Measurements from ENCODE around the gene HIVEP3. TPM values are rescaled to one million over a fixed set of nuclear protein-coding genes. Genes with fewer than 3 reads are reported as not detected.

HIVEP3 gene
- total RNA-seq, 2 experiments from 2014 or later, result 25.3 to 26.2 TPM

- Mint-ChIP-seq H3K36me3 (no peaks in the 10 kb centered on the region), H3K9me3 (no peaks in the 10 kb centered on the region), H3K27ac (peak overlapping the region; percentile 90), H3K4me1 (ENCODE audit: low read depth) (peaks cover 44% of the 10 kb centered on the region), H3K27me3 (no peaks in the 10 kb centered on the region), H3K4me3 (peak overlapping the region; percentile 78)
- ChIA-PET CTCF (interaction anchor here (0.8 to 3.6 kb wide), 19 partner anchors 9 to 378 kb away, joined by 3 to 28 read pairs (median 4); partner anchors contain the start of gene HIVEP3), POLR2A (interaction anchor here (1.0 to 2.3 kb wide), 3 partner anchors 25 to 150 kb away, joined by 4 to 9 read pairs (median 5); no protein-coding TSS in a partner anchor)
- DNase-seq, result peak; percentile 70
- intact Hi-C loops (cut with micrococcal nuclease), result loop anchor here (1.0 kb wide), 1 partner anchor 29 kb away; no protein-coding TSS in a partner anchor
Measured at GRCh38 chr1:41891199-41891896, 27.4 kb downstream of the HIVEP3 start.

- no peaks in the 10 kb centered on the region for H3K36me3 Mint-ChIP-seq
- CTCF ChIA-PET, result interaction anchor here (1.0 to 3.6 kb wide), 6 partner anchors 19 to 316 kb away, joined by 3 to 28 read pairs (median 8); partner anchors contain the start of gene HIVEP3
- peak overlapping the region; percentile 78 for H3K4me3 Mint-ChIP-seq
- POLR2A ChIA-PET, result interaction anchor here (2.3 kb wide), 1 partner anchor 29 kb away, joined by 9 read pairs; no protein-coding TSS in a partner anchor
- peak overlapping the region; percentile 90 for H3K27ac Mint-ChIP-seq
- intact Hi-C loops (cut with micrococcal nuclease), result loop anchor here (1.0 kb wide), 1 partner anchor 29 kb away; no protein-coding TSS in a partner anchor
- H3K27me3 Mint-ChIP-seq, result no peaks in the 10 kb centered on the region
- DNase-seq, result no peak
- H3K4me1 Mint-ChIP-seq (ENCODE audit: low read depth), result peaks cover 44% of the 10 kb centered on the region
- no peaks in the 10 kb centered on the region for H3K9me3 Mint-ChIP-seq
Measured at GRCh38 chr1:41890825-41891198, 27.9 kb downstream of the HIVEP3 start.

- no peaks in the 10 kb centered on the region for H3K27me3 Mint-ChIP-seq
- peaks cover 36% of the 10 kb centered on the region for H3K4me1 Mint-ChIP-seq (ENCODE audit: low read depth)
- intact Hi-C loops (cut with micrococcal nuclease), result no loop called here
- no peak overlapping the region for H3K27ac Mint-ChIP-seq
- H3K4me3 Mint-ChIP-seq, result no peak overlapping the region
- ChIA-PET POLR2A (no interaction called here), CTCF (interaction anchor here (3.6 kb wide), 1 partner anchor 79 kb away, joined by 28 read pairs; no protein-coding TSS in a partner anchor)
- DNase-seq, result no peak
- H3K36me3 Mint-ChIP-seq, result no peaks in the 10 kb centered on the region
- H3K9me3 Mint-ChIP-seq, result no peaks in the 10 kb centered on the region
Measured at GRCh38 chr1:41889506-41890414, 29.0 kb downstream of the HIVEP3 start.

- peaks cover 29% of the 10 kb centered on the region for H3K4me1 Mint-ChIP-seq (ENCODE audit: low read depth)
- no peaks in the 10 kb centered on the region for H3K36me3 Mint-ChIP-seq
- CTCF ChIA-PET, result no interaction called here
- H3K27me3 Mint-ChIP-seq, result no peaks in the 10 kb centered on the region
- H3K27ac Mint-ChIP-seq, result no peak overlapping the region
- intact Hi-C loops (cut with micrococcal nuclease), result no loop called here
- POLR2A ChIA-PET, result no interaction called here
- H3K9me3 Mint-ChIP-seq, result no peaks in the 10 kb centered on the region
- DNase-seq, result no peak
- H3K4me3 Mint-ChIP-seq, result no peak overlapping the region
Measured at GRCh38 chr1:41888756-41889155, 30.0 kb downstream of the HIVEP3 start.

GRCh38 chr1:41887365-41887764 is 31.4 kb downstream of the HIVEP3 start:
- Mint-ChIP-seq H3K27ac (no peak overlapping the region), H3K9me3 (no peaks in the 10 kb centered on the region), H3K4me3 (no peak overlapping the region), H3K4me1 (ENCODE audit: low read depth) (peaks cover 29% of the 10 kb centered on the region), H3K36me3 (no peaks in the 10 kb centered on the region), H3K27me3 (no peaks in the 10 kb centered on the region)
- DNase-seq, result no peak
- ChIA-PET CTCF (no interaction called here), POLR2A (no interaction called here)
- intact Hi-C loops (cut with micrococcal nuclease), result no loop called here

GRCh38 chr1:41884256-41885230 is 34.2 kb downstream of the HIVEP3 start:
- no peak overlapping the region for H3K27ac Mint-ChIP-seq
- CTCF ChIA-PET, result no interaction called here
- no peaks in the 10 kb centered on the region for H3K9me3 Mint-ChIP-seq
- DNase-seq, result no peak
- H3K4me1 Mint-ChIP-seq (ENCODE audit: low read depth), result peaks cover 18% of the 10 kb centered on the region
- no peaks in the 10 kb centered on the region for H3K27me3 Mint-ChIP-seq
- H3K4me3 Mint-ChIP-seq, result no peak overlapping the region
- intact Hi-C loops (cut with micrococcal nuclease), result no loop called here
- no peaks in the 10 kb centered on the region for H3K36me3 Mint-ChIP-seq
- POLR2A ChIA-PET, result interaction anchor here (1.1 kb wide), 1 partner anchor 15 kb away, joined by 4 read pairs; no protein-coding TSS in a partner anchor

GRCh38 chr1:41883507-41883906 is 35.2 kb downstream of the HIVEP3 start:
- intact Hi-C loops (cut with micrococcal nuclease), result no loop called here
- peaks cover 14% of the 10 kb centered on the region for H3K4me1 Mint-ChIP-seq (ENCODE audit: low read depth)
- POLR2A ChIA-PET, result no interaction called here

GRCh38 chr1:41882486-41882885 is 36.2 kb downstream of the HIVEP3 start:
- no peak overlapping the region for H3K4me3 Mint-ChIP-seq
- no peak for DNase-seq
- CTCF ChIA-PET, result interaction anchor here (1.6 kb wide), 1 partner anchor 10 kb away, joined by 3 read pairs; no protein-coding TSS in a partner anchor
- no peaks in the 10 kb centered on the region for H3K36me3 Mint-ChIP-seq
- H3K4me1 Mint-ChIP-seq (ENCODE audit: low read depth), result peaks cover 10% of the 10 kb centered on the region
- POLR2A ChIA-PET, result no interaction called here
- no peaks in the 10 kb centered on the region for H3K27me3 Mint-ChIP-seq
- intact Hi-C loops (cut with micrococcal nuclease), result no loop called here
- no peaks in the 10 kb centered on the region for H3K9me3 Mint-ChIP-seq
- H3K27ac Mint-ChIP-seq, result no peak overlapping the region

More at GRCh38 chr1:41883507-41883906, 35.2 kb downstream of the HIVEP3 start:
- Mint-ChIP-seq H3K27ac (no peak overlapping the region), H3K4me3 (no peak overlapping the region), H3K27me3 (no peaks in the 10 kb centered on the region), H3K9me3 (no peaks in the 10 kb centered on the region), H3K36me3 (no peaks in the 10 kb centered on the region)
- DNase-seq, result no peak
- CTCF ChIA-PET, result no interaction called here

- Mint-ChIP-seq H3K27ac (no peak overlapping the region), H3K4me1 (ENCODE audit: low read depth) (peaks cover 14% of the 10 kb centered on the region), H3K27me3 (no peaks in the 10 kb centered on the region), H3K4me3 (no peak overlapping the region), H3K36me3 (no peaks in the 10 kb centered on the region), H3K9me3 (no peaks in the 10 kb centered on the region)
- ChIA-PET POLR2A (no interaction called here), CTCF (interaction anchor here (1.6 kb wide), 1 partner anchor 10 kb away, joined by 3 read pairs; no protein-coding TSS in a partner anchor)
- no peak for DNase-seq
- intact Hi-C loops (cut with micrococcal nuclease), result no loop called here
Measured at GRCh38 chr1:41882068-41882477, 36.6 kb downstream of the HIVEP3 start.

GRCh38 chr1:41880950-41881885 is 37.5 kb downstream of the HIVEP3 start:
- CTCF ChIA-PET, result interaction anchor here (1.6 kb wide), 1 partner anchor 11 kb away, joined by 3 read pairs; no protein-coding TSS in a partner anchor
- DNase-seq, result no peak
- Mint-ChIP-seq H3K4me1 (ENCODE audit: low read depth) (peaks cover 21% of the 10 kb centered on the region), H3K27me3 (no peaks in the 10 kb centered on the region), H3K4me3 (no peak overlapping the region), H3K9me3 (no peaks in the 10 kb centered on the region), H3K27ac (no peak overlapping the region), H3K36me3 (no peaks in the 10 kb centered on the region)
- intact Hi-C loops (cut with micrococcal nuclease), result no loop called here
- POLR2A ChIA-PET, result no interaction called here

Measured in activated CD4-positive, alpha-beta memory T cell treated with anti-CD3 and anti-CD28 coated beads for 36 hours (primary cell).